ENCODE measurements around the gene SEZ6. TPM values are rescaled to one million over a fixed set of nuclear protein-coding genes. Genes with fewer than 3 reads are reported as not detected.

Gene SEZ6
- total and polyA plus RNA-seq, 2 donors (not counting 1 experiment from before 2014, with no cell fraction given): not detected

DNA sequence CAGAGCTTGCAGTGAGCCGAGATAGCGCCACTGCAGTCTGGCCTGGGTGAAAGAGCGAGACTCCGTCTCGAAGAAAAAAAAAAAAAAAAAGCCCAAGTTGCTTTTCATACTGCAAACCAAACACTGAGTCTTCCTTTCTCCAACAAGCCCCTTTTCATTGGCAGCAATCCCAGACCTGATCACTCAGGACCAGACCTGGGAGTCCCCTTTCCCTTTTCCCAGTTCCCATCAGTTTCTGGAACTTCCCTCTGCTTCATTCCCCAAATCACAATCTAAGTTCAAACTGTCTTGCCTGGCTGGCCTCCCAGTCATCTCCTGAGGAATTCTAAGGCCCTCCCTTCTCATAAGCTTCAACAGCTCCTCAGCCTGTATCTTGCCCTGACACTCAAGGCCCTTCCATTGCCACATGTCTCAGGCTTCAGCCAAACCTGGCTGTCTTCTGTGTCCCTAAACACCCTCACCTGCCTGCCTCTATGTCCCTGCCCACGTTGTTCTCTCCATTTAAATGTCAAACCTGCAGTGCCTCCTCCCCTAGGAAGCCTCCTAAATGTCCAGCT lies 42.7 kb downstream of the SEZ6 start:
- H3K4me1 ChIP-seq (ENCODE audit: control insufficient read depth in 2 of 2, insufficient read depth in 2 of 2, low read length in 2 of 2): peaks cover 4 to 17% of the 10 kb centered on the region in 2 donors
- H3K27ac Mint-ChIP-seq: no peak overlapping the region
- ChIA-PET CTCF (interaction anchor here (0.6 to 6.1 kb wide), 4 partner anchors 10 to 430 kb away, joined by 3 to 359 read pairs (median 20); no protein-coding TSS in a partner anchor), POLR2A (interaction anchor here (0.7 kb wide), 4 partner anchors 206 to 643 kb away, joined by 4 to 9 read pairs (median 7); no protein-coding TSS in a partner anchor)
- no peaks in the 10 kb centered on the region for H3K36me3 ChIP-seq (replicated peaks in 1 of 2; ENCODE audit: control extremely low read depth in 1 of 2, control insufficient read depth in 1 of 2, extremely low read depth in 1 of 2, insufficient read depth in 2 of 2, low read length in 1 of 2)
- no peak overlapping the region for H2AFZ ChIP-seq (ENCODE audit: insufficient read depth, low read depth, low read length, poor library complexity, severe bottlenecking)
- peaks cover 0 to 10% (median 2%) of the 10 kb centered on the region in 4 experiments for H3K27me3 ChIP-seq (replicated peaks in 1 of 4; ENCODE audit: control extremely low read depth in 1 of 4, control insufficient read depth in 3 of 4, insufficient read depth in 4 of 4, low read length in 3 of 4)
- ATAC-seq (ENCODE audit: low read depth) (no peak), DNase-seq (no peak)
- H4K20me1 ChIP-seq (ENCODE audit: control insufficient read depth, insufficient read depth, low read length, poor library complexity, severe bottlenecking): no peaks in the 10 kb centered on the region
- H3K79me2 ChIP-seq (ENCODE audit: control insufficient read depth, insufficient read depth, low read length): no peaks in the 10 kb centered on the region
- intact Hi-C loops (cut with micrococcal nuclease): loop anchor here (10.0 kb wide), 1 partner anchor 72 kb away; no protein-coding TSS in a partner anchor
- WGBS (ENCODE audit: insufficient coverage): 73% methylated on average over 6 of the region's 6 CpGs
- no peaks in the 10 kb centered on the region for H3K9me3 Mint-ChIP-seq (ENCODE audit: insufficient read depth)
- no peak overlapping the region for H3K4me3 ChIP-seq (ENCODE audit: control extremely low read depth in 1 of 5, extremely low read depth in 1 of 5, insufficient read depth in 1 of 5, low read depth in 2 of 5, low read length in 4 of 5)
- no peak overlapping the region for H3K27ac ChIP-seq (ENCODE audit: low read length in 2 of 2)
- H3K4me2 ChIP-seq (replicated peaks; ENCODE audit: low read depth, low read length, poor library complexity, severe bottlenecking): no peak overlapping the region
- H3K9me3 ChIP-seq (ENCODE audit: control extremely low read depth in 1 of 3, control insufficient read depth in 2 of 3, insufficient read depth in 1 of 3, low read length in 2 of 3): no peaks in the 10 kb centered on the region
- H3K4me1 Mint-ChIP-seq: peaks cover 9% of the 10 kb centered on the region
- H3K4me3 Mint-ChIP-seq: no peak overlapping the region
- no peak for TF ChIP-seq EZH2 (IDR thresholded peaks at IDR 0.05; ENCODE audit: borderline replicate concordance, insufficient read depth, low read depth, low read length, poor library complexity, severe bottlenecking)
- TF ChIP-seq, protein P1, sequence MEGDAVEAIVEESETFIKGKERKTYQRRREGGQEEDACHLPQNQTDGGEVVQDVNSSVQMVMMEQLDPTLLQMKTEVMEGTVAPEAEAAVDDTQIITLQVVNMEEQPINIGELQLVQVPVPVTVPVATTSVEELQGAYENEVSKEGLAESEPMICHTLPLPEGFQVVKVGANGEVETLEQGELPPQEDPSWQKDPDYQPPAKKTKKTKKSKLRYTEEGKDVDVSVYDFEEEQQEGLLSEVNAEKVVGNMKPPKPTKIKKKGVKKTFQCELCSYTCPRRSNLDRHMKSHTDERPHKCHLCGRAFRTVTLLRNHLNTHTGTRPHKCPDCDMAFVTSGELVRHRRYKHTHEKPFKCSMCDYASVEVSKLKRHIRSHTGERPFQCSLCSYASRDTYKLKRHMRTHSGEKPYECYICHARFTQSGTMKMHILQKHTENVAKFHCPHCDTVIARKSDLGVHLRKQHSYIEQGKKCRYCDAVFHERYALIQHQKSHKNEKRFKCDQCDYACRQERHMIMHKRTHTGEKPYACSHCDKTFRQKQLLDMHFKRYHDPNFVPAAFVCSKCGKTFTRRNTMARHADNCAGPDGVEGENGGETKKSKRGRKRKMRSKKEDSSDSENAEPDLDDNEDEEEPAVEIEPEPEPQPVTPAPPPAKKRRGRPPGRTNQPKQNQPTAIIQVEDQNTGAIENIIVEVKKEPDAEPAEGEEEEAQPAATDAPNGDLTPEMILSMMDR (IDR thresholded peaks at IDR 0.05): no peak
- no peak overlapping the region for H3K9ac ChIP-seq (ENCODE audit: low read length)
- H3K27me3 Mint-ChIP-seq: peaks cover 13% of the 10 kb centered on the region

- 100% methylated on average over 7 of the region's 7 CpGs for WGBS (ENCODE audit: insufficient coverage)
- H3K4me1 Mint-ChIP-seq: no peaks in the 10 kb centered on the region
- H3K9me3 Mint-ChIP-seq (ENCODE audit: insufficient read depth): no peaks in the 10 kb centered on the region
- ChIA-PET CTCF (interaction anchor here (0.6 to 6.1 kb wide), 3 partner anchors 154 to 219 kb away, joined by 3 to 359 read pairs (median 5); no protein-coding TSS in a partner anchor), POLR2A (no interaction called here)
- no peak overlapping the region for H3K27ac Mint-ChIP-seq
- Histone ChIP-seq H3K4me2 (replicated peaks; ENCODE audit: low read depth, low read length, poor library complexity, severe bottlenecking) (no peak overlapping the region), H3K36me3 (replicated peaks in 1 of 2; ENCODE audit: control extremely low read depth in 1 of 2, control insufficient read depth in 1 of 2, extremely low read depth in 1 of 2, insufficient read depth in 2 of 2, low read length in 1 of 2) (no peaks in the 10 kb centered on the region), H3K9me3 (ENCODE audit: control extremely low read depth in 1 of 3, control insufficient read depth in 2 of 3, insufficient read depth in 1 of 3, low read length in 2 of 3) (no peaks in the 10 kb centered on the region), H3K79me2 (ENCODE audit: control insufficient read depth, insufficient read depth, low read length) (no peaks in the 10 kb centered on the region), H3K4me1 (ENCODE audit: control insufficient read depth in 2 of 2, insufficient read depth in 2 of 2, low read length in 2 of 2) (peaks cover 0 to 5% of the 10 kb centered on the region in 2 donors), H3K9ac (ENCODE audit: low read length) (no peak overlapping the region), H3K27ac (ENCODE audit: low read length in 2 of 2) (no peak overlapping the region), H3K27me3 (replicated peaks in 1 of 4; ENCODE audit: control extremely low read depth in 1 of 4, control insufficient read depth in 3 of 4, insufficient read depth in 4 of 4, low read length in 3 of 4) (peaks cover 0 to 10% (median 2%) of the 10 kb centered on the region in 4 experiments), H3K4me3 (ENCODE audit: control extremely low read depth in 1 of 5, extremely low read depth in 1 of 5, insufficient read depth in 1 of 5, low read depth in 2 of 5, low read length in 4 of 5) (no peak overlapping the region), H2AFZ (ENCODE audit: insufficient read depth, low read depth, low read length, poor library complexity, severe bottlenecking) (no peak overlapping the region), H4K20me1 (ENCODE audit: control insufficient read depth, insufficient read depth, low read length, poor library complexity, severe bottlenecking) (no peaks in the 10 kb centered on the region)
- H3K4me3 Mint-ChIP-seq: no peak overlapping the region
- no peak for ATAC-seq (ENCODE audit: low read depth)
- intact Hi-C loops (cut with micrococcal nuclease): loop anchor here (10.0 kb wide), 1 partner anchor 73 kb away; no protein-coding TSS in a partner anchor
- no peak for DNase-seq
- TF ChIP-seq, protein P1 (IDR thresholded peaks at IDR 0.05): no peak
- TF ChIP-seq EZH2 (IDR thresholded peaks at IDR 0.05; ENCODE audit: borderline replicate concordance, insufficient read depth, low read depth, low read length, poor library complexity, severe bottlenecking): no peak
- peaks cover 13% of the 10 kb centered on the region for H3K27me3 Mint-ChIP-seq
These were observed 44.4 kb downstream of the SEZ6 start for GRCh38 chr17:28961391-28961790.
